ENCODE measurements around the gene ARSB. TPM values are rescaled to one million over a fixed set of nuclear protein-coding genes. Genes with fewer than 3 reads are reported as not detected.

Gene ARSB
- total and polyA plus RNA-seq, 2 donors (not counting 1 experiment from before 2014, with no cell fraction given), result 4.6 to 9.8 TPM

- H3K36me3 ChIP-seq (replicated peaks in 1 of 2; ENCODE audit: control extremely low read depth in 1 of 2, control insufficient read depth in 1 of 2, extremely low read depth in 1 of 2, insufficient read depth in 2 of 2, low read length in 1 of 2), result peaks cover 0 to 4% of the 10 kb centered on the region in 2 experiments
- no peaks in the 10 kb centered on the region for H3K79me2 ChIP-seq (ENCODE audit: control insufficient read depth, insufficient read depth, low read length)
- no peak for DNase-seq
- H4K20me1 ChIP-seq (ENCODE audit: control insufficient read depth, insufficient read depth, low read length, poor library complexity, severe bottlenecking), result no peaks in the 10 kb centered on the region
- ChIA-PET CTCF (interaction anchor here (1.0 kb wide), 1 partner anchor 15 kb away, joined by 3 read pairs; no protein-coding TSS in a partner anchor), POLR2A (no interaction called here)
- H3K9me3 Mint-ChIP-seq (ENCODE audit: insufficient read depth), result peaks cover 8% of the 10 kb centered on the region
- H3K27ac ChIP-seq (ENCODE audit: low read length in 2 of 2), result no peak overlapping the region
- H2AFZ ChIP-seq (ENCODE audit: insufficient read depth, low read depth, low read length, poor library complexity, severe bottlenecking), result no peak overlapping the region
- no peak for ATAC-seq (ENCODE audit: low read depth)
- H3K4me3 ChIP-seq (ENCODE audit: control extremely low read depth in 1 of 5, extremely low read depth in 1 of 5, insufficient read depth in 1 of 5, low read depth in 2 of 5, low read length in 4 of 5), result no peak overlapping the region
- H3K9ac ChIP-seq (ENCODE audit: low read length), result no peak overlapping the region
- H3K27me3 ChIP-seq (replicated peaks in 1 of 4; ENCODE audit: control extremely low read depth in 1 of 4, control insufficient read depth in 3 of 4, insufficient read depth in 4 of 4, low read length in 3 of 4), result no peaks in the 10 kb centered on the region
- H3K27me3 Mint-ChIP-seq, result no peaks in the 10 kb centered on the region
- H3K4me1 ChIP-seq (ENCODE audit: control insufficient read depth in 2 of 2, insufficient read depth in 2 of 2, low read length in 2 of 2), result peaks cover 31 to 33% of the 10 kb centered on the region in 2 donors
- H3K4me3 Mint-ChIP-seq, result no peak overlapping the region
- H3K27ac Mint-ChIP-seq, result no peak overlapping the region
- H3K9me3 ChIP-seq (ENCODE audit: control extremely low read depth in 1 of 3, control insufficient read depth in 2 of 3, insufficient read depth in 1 of 3, low read length in 2 of 3), result peaks cover 6 to 12% (median 8%) of the 10 kb centered on the region in 3 donors
- H3K4me1 Mint-ChIP-seq, result peaks cover 35% of the 10 kb centered on the region
- TF ChIP-seq EZH2 (IDR thresholded peaks at IDR 0.05; ENCODE audit: borderline replicate concordance, insufficient read depth, low read depth, low read length, poor library complexity, severe bottlenecking) (no peak), CTCF (IDR thresholded peaks at IDR 0.05) (no peak)
- WGBS (ENCODE audit: insufficient coverage), result 90% methylated on average over 1 of the region's 2 CpGs
- intact Hi-C loops (cut with micrococcal nuclease), result no loop called here
- no peak overlapping the region for H3K4me2 ChIP-seq (replicated peaks; ENCODE audit: low read depth, low read length, poor library complexity, severe bottlenecking)
Observed at GRCh38 chr5:78903353-78903752, 81.8 kb downstream of the ARSB start.

DNA sequence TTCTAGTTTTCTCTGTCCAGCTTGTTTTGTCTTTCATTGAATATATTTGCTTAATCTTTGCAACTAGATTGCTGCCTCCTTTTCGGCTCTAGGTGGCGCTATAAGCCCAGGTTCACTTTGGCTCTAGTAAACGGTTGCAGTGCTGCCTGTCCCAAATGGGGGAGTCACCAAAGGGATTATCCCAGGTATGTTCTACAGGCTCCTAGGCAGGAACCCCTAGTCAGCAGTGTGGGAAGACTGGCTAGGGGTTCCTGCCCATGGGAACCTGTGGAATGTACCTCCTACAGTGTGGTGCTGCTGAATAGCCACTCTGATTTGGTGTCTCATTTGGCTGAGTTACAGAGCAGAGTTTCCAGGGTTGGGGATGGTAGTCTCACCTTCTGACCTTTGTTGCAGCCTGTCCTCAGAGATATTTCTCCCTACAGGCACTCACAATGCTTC, 85.2 kb downstream of the ARSB start:
- no peak overlapping the region for H3K4me3 ChIP-seq (ENCODE audit: control extremely low read depth in 1 of 5, extremely low read depth in 1 of 5, insufficient read depth in 1 of 5, low read depth in 2 of 5, low read length in 4 of 5)
- peaks cover 2% of the 10 kb centered on the region for H3K4me1 Mint-ChIP-seq
- TF ChIP-seq CTCF (IDR thresholded peaks at IDR 0.05) (no peak), EZH2 (IDR thresholded peaks at IDR 0.05; ENCODE audit: borderline replicate concordance, insufficient read depth, low read depth, low read length, poor library complexity, severe bottlenecking) (no peak)
- no peak overlapping the region for H3K27ac ChIP-seq (ENCODE audit: low read length in 2 of 2)
- no peaks in the 10 kb centered on the region for H3K4me1 ChIP-seq (ENCODE audit: control insufficient read depth in 2 of 2, insufficient read depth in 2 of 2, low read length in 2 of 2)
- CTCF ChIA-PET, result interaction anchor here (0.7 to 3.9 kb wide), 3 partner anchors 13 to 233 kb away, joined by 3 to 15 read pairs (median 3); no protein-coding TSS in a partner anchor
- ATAC-seq (ENCODE audit: low read depth) (no peak), DNase-seq (no peak)
- H2AFZ ChIP-seq (ENCODE audit: insufficient read depth, low read depth, low read length, poor library complexity, severe bottlenecking), result no peak overlapping the region
- H3K9me3 ChIP-seq (ENCODE audit: control extremely low read depth in 1 of 3, control insufficient read depth in 2 of 3, insufficient read depth in 1 of 3, low read length in 2 of 3), result peaks cover 9 to 12% (median 11%) of the 10 kb centered on the region in 3 donors
- peaks cover 8% of the 10 kb centered on the region for H3K9me3 Mint-ChIP-seq (ENCODE audit: insufficient read depth)
- no peaks in the 10 kb centered on the region for H3K27me3 ChIP-seq (replicated peaks in 1 of 4; ENCODE audit: control extremely low read depth in 1 of 4, control insufficient read depth in 3 of 4, insufficient read depth in 4 of 4, low read length in 3 of 4)
- no peak overlapping the region for H3K4me2 ChIP-seq (replicated peaks; ENCODE audit: low read depth, low read length, poor library complexity, severe bottlenecking)
- H4K20me1 ChIP-seq (ENCODE audit: control insufficient read depth, insufficient read depth, low read length, poor library complexity, severe bottlenecking), result no peaks in the 10 kb centered on the region
- 39% methylated on average over 2 of the region's 3 CpGs for whole genome bisulfite sequencing (ENCODE audit: insufficient coverage)
- POLR2A ChIA-PET, result no interaction called here
- H3K27ac Mint-ChIP-seq, result no peak overlapping the region
- peaks cover 0 to 4% of the 10 kb centered on the region in 2 experiments for H3K36me3 ChIP-seq (replicated peaks in 1 of 2; ENCODE audit: control extremely low read depth in 1 of 2, control insufficient read depth in 1 of 2, extremely low read depth in 1 of 2, insufficient read depth in 2 of 2, low read length in 1 of 2)
- no peaks in the 10 kb centered on the region for H3K79me2 ChIP-seq (ENCODE audit: control insufficient read depth, insufficient read depth, low read length)
- intact Hi-C loops (cut with micrococcal nuclease), result no loop called here
- H3K27me3 Mint-ChIP-seq, result no peaks in the 10 kb centered on the region
- H3K4me3 Mint-ChIP-seq, result no peak overlapping the region
- H3K9ac ChIP-seq (ENCODE audit: low read length), result no peak overlapping the region
